Ascending aorta (tissue), 2 donors: ENCODE measurements around the gene LYZL6. TPM values are rescaled to one million over a fixed set of nuclear protein-coding genes. Genes with fewer than 3 reads are reported as not detected.
A peak's percentile ranks its signal among the peaks of the same experiment; 100 is the strongest.
"Not testable (repeated sequence)": the region's sequence is repeated elsewhere in the genome, so short reads cannot be mapped to it uniquely, and the experiment has no call there.

Experiments used
- DNase-seq, 2 donors: peaks; one replicate each; pipeline ENCODE4 v3.0.0-alpha.2; 2019; ENCODE audit warnings: low spot score in 2 of 2
- H3K27ac ChIP-seq, 2 donors: fragments of 200-600 bp; sonication (generic); one replicate each; pipeline ENCODE4 v1.5.1; 2016 to 2017; ENCODE audit warnings: mild to moderate bottlenecking in 1 of 2
- H3K27me3 ChIP-seq: fragments of 200-600 bp; sonication (generic); one replicate; pipeline ENCODE4 v1.5.1; 2017
- H3K36me3 ChIP-seq, 2 donors: fragments of 200-600 bp; sonication (generic); one replicate each; pipeline ENCODE4 v1.5.1; 2016
- H3K4me1 ChIP-seq, 2 donors: fragments of 200-600 bp; sonication (generic); one replicate each; pipeline ENCODE4 v1.5.1; 2016 to 2017; ENCODE audit warnings: mild to moderate bottlenecking in 1 of 2
- H3K4me3 ChIP-seq, 2 donors: fragments of 200-600 bp; sonication (generic); one replicate each; pipeline ENCODE4 v1.5.1; 2016 to 2017; ENCODE audit warnings: mild to moderate bottlenecking in 1 of 2
- H3K9me3 ChIP-seq, 2 donors: fragments of 200-600 bp; sonication (generic); one replicate each; pipeline ENCODE4 v1.5.1; 2016
- CTCF ChIP-seq, 3 experiments: fragments of 200-600 bp in 2 of 3; fragments of 450-650 bp in 1 of 3; sonication (generic) in 2 of 3; IDR thresholded peaks; one replicate each; pipeline ENCODE4 v1.5.1; 2016 to 2019; ENCODE audit warnings: antibody characterized with exemption in 3 of 3, mild to moderate bottlenecking in 1 of 3, moderate library complexity in 1 of 3
- intact Hi-C: fragments of 100-400 bp; cut with DNase I; formaldehyde crosslinking; loops from one replicate; pipeline ENCODE4 v1.15.1; 2023
- total RNA-seq: library from RNA; depleted of rRNA; stranded (reverse); fragments of >200 nt; gene quantifications from one replicate; pipeline ENCODE4 v1.1.0, GENCODE V29; 2016

Gene LYZL6
- total RNA-seq, 1 donor from 2014 or later = not detected

DNA sequence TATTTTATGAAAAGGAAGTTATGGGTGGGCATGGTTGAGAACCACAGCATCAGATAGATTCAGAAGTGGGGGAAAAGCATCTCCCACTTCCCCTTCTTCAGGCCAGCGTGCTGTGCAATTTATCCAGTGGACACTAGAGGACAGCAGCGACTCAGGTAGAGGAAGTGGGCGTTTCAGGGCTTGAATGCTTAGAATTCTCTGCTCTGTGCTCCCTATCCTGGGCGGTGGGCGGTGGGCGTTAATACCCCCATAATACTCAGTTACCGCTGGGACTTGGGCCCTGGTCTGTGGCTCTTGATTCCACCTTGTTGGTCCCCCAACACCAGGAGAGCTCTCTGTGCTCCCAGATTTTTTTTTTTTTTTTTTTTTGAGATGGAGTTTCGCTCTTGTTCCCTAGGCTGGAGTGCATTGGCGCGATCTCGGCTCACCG, 3.7 kb upstream of the LYZL6 start:
- intact Hi-C loops = no loop called here
- Histone ChIP-seq H3K27me3 (no peaks in the 10 kb centered on the region), H3K4me3 (peak overlapping the region in 1 of 2 donors; percentile 42), H3K27ac (no peak overlapping the region), H3K9me3 (no peaks in the 10 kb centered on the region), H3K4me1 (no peaks in the 10 kb centered on the region), H3K36me3 (no peaks in the 10 kb centered on the region)
- TF ChIP-seq CTCF (IDR thresholded peaks at IDR 0.05) = peak; percentile 27 to 63 (median 53)
- DNase-seq = no peak

DNA sequence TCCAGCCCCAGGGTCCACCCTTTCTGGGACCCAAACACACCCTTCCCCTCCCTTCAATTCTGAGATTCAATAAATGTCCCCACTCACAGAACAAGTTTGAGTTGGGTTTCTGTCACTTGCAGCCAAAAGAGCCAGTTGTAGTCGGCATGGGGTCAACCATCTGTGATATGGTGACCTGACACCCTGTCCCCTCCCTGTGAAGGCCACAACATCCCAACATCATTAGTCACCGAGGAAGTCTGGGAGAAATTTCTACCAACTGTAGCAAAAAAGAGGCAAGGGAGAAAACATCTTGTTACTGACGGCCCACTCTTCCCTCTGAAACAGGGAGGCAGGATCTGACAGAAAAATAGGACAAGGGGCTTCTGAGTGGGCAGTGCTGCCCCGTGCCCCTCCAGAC, 638 bp upstream of the LYZL6 start:
- Histone ChIP-seq H3K9me3 (no peaks in the 10 kb centered on the region), H3K4me3 (no peak overlapping the region), H3K27ac (no peak overlapping the region), H3K36me3 (no peaks in the 10 kb centered on the region), H3K4me1 (no peaks in the 10 kb centered on the region), H3K27me3 (no peaks in the 10 kb centered on the region)
- TF ChIP-seq CTCF (IDR thresholded peaks at IDR 0.05) = no peak
- no peak for DNase-seq
- intact Hi-C loops = no loop called here

GRCh38 chr17:35942588-35943186, 826 bp downstream of the LYZL6 start:
- no peak overlapping the region for H3K4me3 ChIP-seq
- intact Hi-C loops = no loop called here

DNA sequence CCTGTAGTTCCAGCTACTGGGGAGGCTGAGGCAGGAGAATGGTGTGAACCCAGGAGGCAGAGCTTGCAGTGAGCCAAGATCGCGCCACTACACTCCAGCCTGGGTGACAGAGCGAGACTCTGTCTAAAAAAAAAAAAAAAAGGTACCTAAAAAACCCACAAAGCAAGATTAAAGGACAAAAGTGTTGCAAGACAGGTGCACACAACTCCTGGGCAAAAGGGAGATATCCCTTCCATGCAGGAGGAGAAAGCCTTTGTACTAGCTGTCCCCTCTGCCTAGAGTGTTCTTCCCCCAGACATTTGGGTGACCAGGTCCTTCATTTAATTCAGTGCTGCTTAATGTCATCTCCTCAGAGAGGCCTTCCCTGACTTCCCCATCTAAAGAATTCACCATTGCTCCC, 5.0 kb downstream of the LYZL6 start:
- DNase-seq, H3K4me3 ChIP-seq, H3K27ac ChIP-seq, H3K4me1 ChIP-seq, H3K27me3 ChIP-seq, H3K36me3 ChIP-seq, intact Hi-C loops, H3K9me3 ChIP-seq: not testable (repeated sequence)

More at GRCh38 chr17:35942588-35943186, 826 bp downstream of the LYZL6 start:
- no peaks in the 10 kb centered on the region for H3K36me3 ChIP-seq
- DNase-seq = no peak
- no peak for TF ChIP-seq CTCF (IDR thresholded peaks at IDR 0.05)
- H3K27ac ChIP-seq = no peak overlapping the region
- no peaks in the 10 kb centered on the region for H3K9me3 ChIP-seq
- H3K4me1 ChIP-seq = no peaks in the 10 kb centered on the region
- no peaks in the 10 kb centered on the region for H3K27me3 ChIP-seq

GRCh38 chr17:35936063-35936462, 7.5 kb downstream of the LYZL6 start:
- Histone ChIP-seq H3K9me3 (no peaks in the 10 kb centered on the region), H3K27me3 (no peaks in the 10 kb centered on the region), H3K36me3 (no peaks in the 10 kb centered on the region), H3K4me1 (peaks cover 0 to 3% of the 10 kb centered on the region in 2 donors), H3K27ac (no peak overlapping the region), H3K4me3 (no peak overlapping the region)
- no peak for DNase-seq
- no peak for TF ChIP-seq CTCF (IDR thresholded peaks at IDR 0.05)
- intact Hi-C loops = no loop called here

DNA sequence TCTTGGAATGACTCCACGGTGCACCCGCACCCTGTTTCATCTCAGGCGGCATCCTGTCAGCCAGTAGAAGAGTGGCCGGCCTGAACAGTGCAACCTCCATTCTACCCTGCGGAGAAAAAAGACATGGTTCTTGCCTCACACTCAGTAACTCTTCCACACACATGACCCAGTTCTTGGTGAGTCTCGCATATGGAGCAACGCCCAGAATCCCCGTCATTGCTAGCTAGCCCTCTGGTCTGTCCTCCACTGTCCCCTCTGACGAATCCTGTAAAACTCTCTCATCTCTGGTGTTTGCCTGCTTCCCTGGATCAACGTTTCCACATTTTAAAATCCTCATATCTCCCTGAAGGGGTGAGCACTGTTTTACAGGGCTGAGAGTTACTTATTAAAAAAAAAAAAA, 8.8 kb downstream of the LYZL6 start:
- no peak overlapping the region for H3K27ac ChIP-seq
- H3K27me3 ChIP-seq = no peaks in the 10 kb centered on the region
- no peak for DNase-seq
- no peak for TF ChIP-seq CTCF (IDR thresholded peaks at IDR 0.05)
- H3K36me3 ChIP-seq = no peaks in the 10 kb centered on the region
- intact Hi-C loops = no loop called here
- peaks cover 0 to 8% of the 10 kb centered on the region in 2 donors for H3K4me1 ChIP-seq
- H3K4me3 ChIP-seq = no peak overlapping the region
- no peaks in the 10 kb centered on the region for H3K9me3 ChIP-seq
